Endodermal cell (in vitro differentiated cells): Measurements from ENCODE around the gene RELCH. TPM values are rescaled to one million over a fixed set of nuclear protein-coding genes. Genes with fewer than 3 reads are reported as not detected.

Source experiments
- DNase-seq: peaks from one replicate; pipeline ENCODE4 v3.0.0-alpha.2; 2017
- H3K27ac ChIP-seq: 2 replicates; pipeline ENCODE4 v1.5.1; 2013; ENCODE audit warnings: mild to moderate bottlenecking, low read depth, low read length, moderate library complexity
- H3K27me3 ChIP-seq: 2 replicates; pipeline ENCODE4 v1.6.1; 2013; ENCODE audit warnings: mild to moderate bottlenecking, low read length, moderate library complexity; ENCODE audit not compliant: insufficient read depth, control insufficient read depth, poor library complexity, severe bottlenecking
- H3K36me3 ChIP-seq: 2 replicates; pipeline ENCODE4 v1.7.0; 2013; ENCODE audit warnings: mild to moderate bottlenecking, low read length, moderate library complexity; ENCODE audit not compliant: control insufficient read depth, insufficient read depth
- H3K4me1 ChIP-seq: one replicate; pipeline ENCODE4 v1.7.0; 2013; ENCODE audit warnings: low read length; ENCODE audit not compliant: control insufficient read depth, insufficient read depth
- H3K4me3 ChIP-seq: 2 replicates; pipeline ENCODE4 v1.5.1; 2013; ENCODE audit warnings: mild to moderate bottlenecking, low read length, moderate library complexity
- H3K9ac ChIP-seq: 2 replicates; pipeline ENCODE4 v1.6.1; 2013; ENCODE audit warnings: mild to moderate bottlenecking, low read length, moderate library complexity; ENCODE audit not compliant: poor library complexity, severe bottlenecking; ENCODE audit errors: extremely low read depth
- H3K9me3 ChIP-seq: 2 replicates; pipeline ENCODE4 v1.6.1; 2013; ENCODE audit warnings: mild to moderate bottlenecking, low read length, moderate library complexity; ENCODE audit not compliant: control insufficient read depth
- H3K27ac Mint-ChIP-seq: 2 replicates; pipeline ENCODE4 v1.8.0; 2020; ENCODE audit warnings: mixed read lengths
- H3K27me3 Mint-ChIP-seq: 2 replicates; pipeline ENCODE4 v1.8.0; 2021; ENCODE audit warnings: mild to moderate bottlenecking, mixed read lengths; ENCODE audit not compliant: insufficient read depth
- H3K36me3 Mint-ChIP-seq: 2 replicates; pipeline ENCODE4 v1.8.0; 2020; ENCODE audit warnings: low read depth, mixed read lengths
- H3K4me1 Mint-ChIP-seq: 2 replicates; pipeline ENCODE4 v1.8.0; 2020; ENCODE audit warnings: mixed read lengths
- H3K4me3 Mint-ChIP-seq: 2 replicates; pipeline ENCODE4 v1.8.0; 2020; ENCODE audit warnings: mild to moderate bottlenecking, moderate library complexity, mixed read lengths
- H3K9me3 Mint-ChIP-seq: 2 replicates; pipeline ENCODE4 v1.8.0; 2020; ENCODE audit warnings: mild to moderate bottlenecking, mixed read lengths
- CTCF ChIP-seq: fragments of 200-600 bp; sonication (generic); conservative IDR thresholded peaks from 2 replicates; pipeline ENCODE4 v1.5.0; 2021; ENCODE audit warnings: antibody characterized with exemption, mild to moderate bottlenecking
- WGBS, 2 experiments: methylation state at CpG; one replicate each; pipeline versions ENCODE4 v1.1.5 to v1.1.7; 2013; ENCODE audit warnings: missing lambda C conversion rate in 2 of 2, mixed read lengths in 1 of 2; ENCODE audit not compliant: insufficient coverage in 1 of 2, insufficient read length in 1 of 2; 5-methylcytosine and 5-hydroxymethylcytosine counted together
- total RNA-seq, 2 donors: library from RNA; stranded (reverse); fragmentation: NEBNext Ultra II Directional in 1 of 2; extraction: Animal tissue kit (Norgen Biotek cat#: 25700) in 1 of 2; gene quantifications; 2 replicates in 1 of 2; 3 replicates in 1 of 2; pipeline ENCODE4 v1.2.1, GENCODE V29; 2021

RELCH gene
- total RNA-seq, 2 donors from 2014 or later: 29.4 to 32.0 TPM

- peaks cover 59% of the 10 kb centered on the region for H3K4me1 Mint-ChIP-seq
- peak overlapping the region; percentile 44 for H3K27ac Mint-ChIP-seq
- H3K27me3 Mint-ChIP-seq: peaks cover 31% of the 10 kb centered on the region
- H3K9ac ChIP-seq: peak overlapping the region; percentile 63
- TF ChIP-seq CTCF: no peak
- H3K4me3 Mint-ChIP-seq: peak overlapping the region; percentile 72
- H3K9me3 ChIP-seq: no peaks in the 10 kb centered on the region
- DNase-seq: peak; percentile 72
- H3K9me3 Mint-ChIP-seq: no peaks in the 10 kb centered on the region
- no peaks in the 10 kb centered on the region for H3K36me3 Mint-ChIP-seq
- H3K27ac ChIP-seq: no peak overlapping the region
- H3K4me1 ChIP-seq: peaks cover 28% of the 10 kb centered on the region
- WGBS, 2 experiments: 3 to 8% methylated on average over 25 to 45 of the region's 45 CpGs
- H3K4me3 ChIP-seq: peak overlapping the region; percentile 90
- H3K36me3 ChIP-seq: no peaks in the 10 kb centered on the region
- no peaks in the 10 kb centered on the region for H3K27me3 ChIP-seq
Observed at GRCh38 chr18:62325806-62326645, 139.0 kb downstream of the RELCH start.

- no peak for TF ChIP-seq CTCF
- H3K27ac Mint-ChIP-seq: no peak overlapping the region
- H3K27me3 ChIP-seq: no peaks in the 10 kb centered on the region
- H3K4me1 Mint-ChIP-seq: peaks cover 66% of the 10 kb centered on the region
- WGBS, 2 experiments: 33 to 64% methylated on average over 6 to 11 of the region's 12 CpGs
- peak overlapping the region; percentile 63 for H3K9ac ChIP-seq
- H3K27me3 Mint-ChIP-seq: peaks cover 31% of the 10 kb centered on the region
- no peaks in the 10 kb centered on the region for H3K36me3 Mint-ChIP-seq
- no peaks in the 10 kb centered on the region for H3K36me3 ChIP-seq
- H3K9me3 ChIP-seq: no peaks in the 10 kb centered on the region
- H3K4me3 Mint-ChIP-seq: peak overlapping the region; percentile 72
- H3K27ac ChIP-seq: peak overlapping the region; percentile 19
- H3K9me3 Mint-ChIP-seq: no peaks in the 10 kb centered on the region
- H3K4me3 ChIP-seq: peak overlapping the region; percentile 90
- DNase-seq: peak; percentile 65
- H3K4me1 ChIP-seq: peaks cover 32% of the 10 kb centered on the region
Observed at GRCh38 chr18:62326646-62327348, 139.7 kb downstream of the RELCH start.

GRCh38 chr18:62327977-62328376, 140.9 kb downstream of the RELCH start:
- Mint-ChIP-seq H3K4me3 (no peak overlapping the region), H3K4me1 (peaks cover 68% of the 10 kb centered on the region), H3K27me3 (peaks cover 25% of the 10 kb centered on the region), H3K36me3 (no peaks in the 10 kb centered on the region), H3K27ac (no peak overlapping the region), H3K9me3 (no peaks in the 10 kb centered on the region)
- H3K9me3 ChIP-seq: no peaks in the 10 kb centered on the region
- DNase-seq: no peak
- H3K27ac ChIP-seq: no peak overlapping the region
- TF ChIP-seq CTCF: no peak
- H3K9ac ChIP-seq: no peak overlapping the region
- H3K4me1 ChIP-seq: peaks cover 32% of the 10 kb centered on the region
- H3K36me3 ChIP-seq: no peaks in the 10 kb centered on the region
- WGBS, 2 experiments: 71 to 93% methylated on average over 3 to 7 of the region's 7 CpGs
- peak overlapping the region; percentile 90 for H3K4me3 ChIP-seq
- no peaks in the 10 kb centered on the region for H3K27me3 ChIP-seq
